Activated naive CD4-positive, alpha-beta T cell treated with anti-CD3 and anti-CD28 coated beads, Interleukin-2, amount 50 U/mL, for 16 hours (primary cell): ENCODE data around the gene HMX2.

Experiments used
- DNase-seq: peaks from one replicate; pipeline ENCODE4 v3.0.0-alpha.2; 2020

Gene HMX2

DNA sequence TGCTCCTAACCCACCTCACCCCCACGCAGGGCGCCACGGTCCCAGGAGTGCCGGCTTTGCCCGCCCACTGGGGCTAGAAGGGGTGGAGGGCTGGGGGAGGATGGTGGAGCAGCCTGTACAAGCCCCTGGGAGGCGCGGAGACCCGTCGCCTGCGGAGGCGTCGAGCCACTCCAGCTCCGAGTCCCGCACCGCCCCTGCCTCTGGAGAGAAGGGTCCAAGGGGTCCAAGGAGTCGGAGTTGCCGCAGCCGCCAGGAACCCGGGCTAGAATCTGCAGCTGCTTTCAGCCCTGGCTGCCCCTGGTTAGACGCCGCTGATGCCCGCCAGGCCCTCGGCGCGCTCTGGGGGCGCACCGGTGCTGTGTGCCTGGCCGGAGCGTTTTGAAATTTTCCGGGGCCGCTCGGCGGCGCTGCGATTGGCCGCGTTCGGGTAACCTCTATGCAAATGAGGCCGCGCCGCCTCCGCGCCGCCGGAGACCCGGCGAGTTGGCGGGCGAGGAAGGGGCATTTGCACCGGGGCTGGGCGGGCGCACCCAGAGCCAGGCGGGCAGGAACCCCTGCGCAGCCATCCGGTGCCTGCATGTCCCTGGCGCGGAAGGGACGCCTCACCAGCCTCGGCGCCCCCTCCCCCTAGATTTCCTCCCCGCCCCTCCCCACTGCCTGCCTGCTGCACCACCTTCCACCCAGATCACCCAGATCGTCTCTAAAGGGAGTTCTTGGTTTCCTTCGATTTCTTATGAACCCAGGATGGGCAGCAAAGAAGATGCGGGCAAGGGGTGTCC lies at the start of gene HMX2:
Gene HMX2 (plus strand): TSS at position 502 of the 779 bp plus-strand sequence. CDS start 243 bp downstream, at position 745.
- DNase-seq, result peak; percentile 41

DNA sequence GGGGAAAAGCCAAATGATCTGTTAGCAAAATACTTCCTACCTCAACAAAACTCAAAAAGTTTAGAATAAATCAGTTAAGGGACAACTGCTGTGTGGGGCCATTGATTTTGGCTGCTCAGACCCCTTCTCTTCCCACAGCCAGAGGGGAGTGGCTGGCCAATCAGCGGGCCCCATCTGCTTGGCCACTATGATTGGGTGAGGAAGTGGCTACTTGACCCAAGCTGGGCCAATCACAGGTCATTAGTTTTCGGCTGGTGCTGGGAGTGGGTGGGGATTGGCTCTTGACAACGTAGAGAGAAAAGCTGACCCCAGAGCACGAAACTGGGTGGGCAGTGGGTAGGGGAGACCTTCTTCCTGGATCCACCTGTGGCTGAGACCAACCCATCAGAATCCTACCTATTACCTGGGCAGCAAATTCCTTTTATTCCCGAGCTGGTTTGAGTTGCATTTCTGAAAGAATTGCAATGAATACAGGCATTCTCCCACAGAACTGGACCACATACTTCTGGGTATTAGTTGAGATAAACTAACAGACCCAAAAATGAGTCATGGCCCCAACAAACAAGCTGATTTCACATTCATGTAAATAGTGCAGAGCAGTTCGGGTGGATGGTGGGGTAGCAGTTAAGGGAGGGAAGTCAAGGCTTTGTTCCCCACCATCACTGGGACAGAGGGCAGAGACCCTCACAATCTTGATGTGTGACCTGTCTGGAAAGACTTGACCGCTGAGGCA lies 47.7 kb upstream of the HMX2 start:
- DNase-seq, result no peak

GRCh38 chr10:123101872-123102271 lies 46.1 kb upstream of the HMX2 start:
- DNase-seq, result no peak

- no peak for DNase-seq
Observed at GRCh38 chr10:123102673-123103072, 45.3 kb upstream of the HMX2 start.

- DNase-seq, result no peak
Observed at GRCh38 chr10:123103944-123104343, 44.0 kb upstream of the HMX2 start.

DNA sequence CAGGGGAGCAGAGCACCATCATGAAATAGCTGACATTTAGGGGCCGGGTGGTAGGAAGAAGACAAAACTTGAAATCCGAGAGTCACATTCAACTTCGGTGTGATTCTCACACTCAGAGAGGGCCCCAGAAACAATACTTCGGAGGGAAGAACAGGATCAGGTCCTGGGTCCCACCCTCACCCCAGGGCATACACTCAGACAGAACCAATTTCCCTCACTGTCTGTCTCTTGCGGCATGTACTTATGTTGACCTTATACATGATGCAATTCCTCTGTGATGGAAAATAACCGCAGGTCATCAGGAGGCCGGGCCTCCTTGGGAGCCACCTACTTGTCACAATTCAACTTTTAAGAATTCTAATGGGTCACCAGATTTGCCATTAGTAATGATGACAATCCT lies 38.5 kb upstream of the HMX2 start:
- no peak for DNase-seq

DNA sequence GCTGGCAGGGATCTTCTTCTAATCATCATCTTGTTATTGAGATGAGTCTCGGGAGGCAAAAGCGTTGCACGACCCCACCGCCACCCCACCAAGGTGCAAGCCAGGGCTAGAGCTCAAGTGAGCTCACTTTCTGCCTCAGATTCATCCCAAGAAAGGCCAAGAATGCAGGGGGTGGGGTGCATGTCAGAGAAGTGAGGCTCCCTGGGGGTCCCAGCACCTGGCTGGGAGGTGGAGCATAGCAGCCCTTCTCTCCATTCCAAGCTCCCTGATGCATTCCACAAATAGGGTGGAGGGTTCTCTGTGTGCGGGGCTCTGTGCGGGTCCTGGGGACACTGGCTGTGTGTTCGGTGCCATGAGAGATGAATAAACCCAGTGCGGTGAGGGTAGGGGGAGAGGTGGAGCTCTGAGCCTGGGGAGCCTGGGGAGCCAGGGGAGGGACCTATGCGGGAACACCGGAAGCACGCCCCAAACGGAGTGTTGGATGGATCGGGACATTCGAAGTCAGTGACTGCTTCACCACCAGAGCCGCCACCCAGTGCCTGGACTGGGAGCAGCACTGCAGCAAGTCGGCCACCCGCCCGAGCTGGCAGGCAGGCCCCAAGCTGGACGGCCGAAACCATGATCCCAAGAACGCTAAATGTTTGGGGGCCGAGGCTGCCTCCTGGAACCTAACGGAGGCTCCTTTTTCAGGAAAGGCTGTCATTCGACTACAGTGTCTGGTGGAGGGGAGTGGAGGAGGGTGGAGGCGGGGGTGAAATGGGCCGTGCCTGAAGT lies 30.1 kb upstream of the HMX2 start:
- DNase-seq, result no peak

- no peak for DNase-seq
Observed at GRCh38 chr10:123119081-123119480, 28.9 kb upstream of the HMX2 start.

GRCh38 chr10:123126246-123126645 lies 21.7 kb upstream of the HMX2 start:
- no peak for DNase-seq

- DNase-seq, result no peak
Observed at GRCh38 chr10:123129618-123130271, 18.2 kb upstream of the HMX2 start.

- peak; percentile 87 for DNase-seq
Observed at GRCh38 chr10:123132576-123133477, 15.1 kb upstream of the HMX2 start.

DNA sequence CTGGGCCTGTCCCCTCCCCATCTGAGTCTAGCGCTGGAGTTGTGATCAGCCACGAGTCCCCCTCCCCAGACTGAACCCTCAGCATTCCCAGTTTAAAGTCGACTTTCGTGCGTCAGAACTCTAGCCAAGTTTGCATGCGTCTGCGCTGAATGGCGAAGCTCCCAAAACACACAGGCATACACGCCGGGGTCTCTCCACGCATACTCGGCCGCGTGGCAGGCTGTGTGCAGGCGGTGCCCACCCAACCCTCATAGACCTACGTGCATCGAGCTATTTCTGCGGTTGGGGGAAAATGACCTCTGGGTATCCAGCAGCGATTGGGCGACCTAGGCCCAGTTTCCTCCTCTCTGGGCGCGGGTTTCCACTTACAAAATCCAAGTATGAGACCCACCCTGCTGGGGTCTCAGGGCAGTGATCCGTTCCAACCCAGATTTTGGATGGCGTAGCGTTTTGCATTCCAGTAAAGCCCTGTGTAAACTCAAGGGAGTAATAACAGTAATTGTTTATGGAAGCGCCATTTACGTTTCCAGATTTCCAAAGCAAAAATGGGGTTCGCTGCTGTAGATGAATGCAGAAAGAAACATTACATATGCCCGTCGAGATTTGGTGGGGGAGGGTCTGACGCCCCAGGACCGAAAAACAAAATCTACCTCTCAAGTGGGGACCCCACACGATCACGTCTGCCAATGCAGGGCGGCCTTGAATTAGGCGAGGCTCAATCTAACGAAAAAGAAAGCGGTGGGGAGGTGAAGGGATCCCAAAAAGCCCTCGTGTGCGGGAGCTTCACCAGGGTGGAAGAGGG lies 14.2 kb upstream of the HMX2 start:
- DNase-seq, result no peak

DNA sequence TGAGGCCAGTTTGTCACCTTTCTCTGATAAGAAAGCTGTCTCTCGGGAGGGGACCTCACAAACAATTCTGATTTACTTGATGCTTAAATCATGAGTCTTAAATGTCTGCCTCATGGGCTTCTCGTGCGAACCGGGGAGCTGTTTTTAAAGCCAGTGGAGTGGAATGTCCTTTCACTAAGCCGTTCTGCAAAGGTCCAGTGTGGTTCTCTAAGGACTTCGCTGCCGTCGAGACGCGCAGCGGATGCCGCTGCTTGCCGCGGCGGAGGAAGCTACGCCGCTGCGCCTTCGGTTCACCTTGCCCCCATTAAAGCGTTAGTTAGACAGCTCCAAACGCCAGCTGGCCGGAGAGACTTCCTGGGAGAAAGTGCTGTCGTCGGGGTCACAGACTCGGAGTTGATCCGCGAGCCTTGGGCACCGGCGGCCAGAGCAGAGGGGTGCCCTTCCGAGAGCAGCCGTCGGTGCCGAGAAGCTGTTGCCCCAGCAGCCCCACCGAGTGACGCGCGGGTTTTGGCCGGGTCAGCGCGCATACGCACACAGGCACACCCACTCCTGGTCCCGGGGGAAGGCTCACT lies 13.5 kb upstream of the HMX2 start:
- no peak for DNase-seq

GRCh38 chr10:123134915-123135414 lies 13.0 kb upstream of the HMX2 start:
- DNase-seq, result no peak

GRCh38 chr10:123135415-123136141 lies 12.4 kb upstream of the HMX2 start, which contains the start of gene HMX3:
TSS of gene HMX3 (plus strand) at chr10:123135970. CDS start at chr10:123136051, 81 bp downstream.
- DNase-seq, result peak; percentile 54

DNA sequence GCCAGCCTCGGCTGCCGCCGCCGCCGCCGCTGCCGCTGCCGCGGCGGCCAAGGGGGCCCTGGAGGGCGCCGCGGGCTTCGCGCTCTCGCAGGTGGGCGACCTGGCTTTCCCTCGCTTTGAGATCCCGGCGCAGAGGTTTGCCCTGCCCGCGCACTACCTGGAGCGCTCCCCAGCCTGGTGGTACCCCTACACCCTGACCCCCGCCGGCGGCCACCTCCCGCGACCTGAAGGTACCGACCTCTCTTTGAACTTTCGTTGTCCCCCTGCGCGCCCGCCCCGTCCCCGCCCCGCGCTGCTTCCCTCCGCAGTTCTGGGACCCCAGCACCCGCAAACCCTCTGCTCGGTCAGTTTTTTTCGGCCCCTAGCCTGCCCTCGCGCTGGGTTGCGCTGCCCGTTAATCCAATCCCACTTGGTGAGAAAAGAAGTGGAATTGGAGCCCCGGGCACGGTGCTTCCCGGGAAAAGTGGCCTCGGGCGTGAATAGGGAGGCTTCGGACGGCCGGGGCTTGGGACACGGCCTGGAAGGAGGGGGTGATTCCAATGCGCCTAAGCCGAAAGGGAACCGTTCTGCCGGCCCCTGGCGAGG lies 11.6 kb upstream of the HMX2 start:
- no peak for DNase-seq

DNA sequence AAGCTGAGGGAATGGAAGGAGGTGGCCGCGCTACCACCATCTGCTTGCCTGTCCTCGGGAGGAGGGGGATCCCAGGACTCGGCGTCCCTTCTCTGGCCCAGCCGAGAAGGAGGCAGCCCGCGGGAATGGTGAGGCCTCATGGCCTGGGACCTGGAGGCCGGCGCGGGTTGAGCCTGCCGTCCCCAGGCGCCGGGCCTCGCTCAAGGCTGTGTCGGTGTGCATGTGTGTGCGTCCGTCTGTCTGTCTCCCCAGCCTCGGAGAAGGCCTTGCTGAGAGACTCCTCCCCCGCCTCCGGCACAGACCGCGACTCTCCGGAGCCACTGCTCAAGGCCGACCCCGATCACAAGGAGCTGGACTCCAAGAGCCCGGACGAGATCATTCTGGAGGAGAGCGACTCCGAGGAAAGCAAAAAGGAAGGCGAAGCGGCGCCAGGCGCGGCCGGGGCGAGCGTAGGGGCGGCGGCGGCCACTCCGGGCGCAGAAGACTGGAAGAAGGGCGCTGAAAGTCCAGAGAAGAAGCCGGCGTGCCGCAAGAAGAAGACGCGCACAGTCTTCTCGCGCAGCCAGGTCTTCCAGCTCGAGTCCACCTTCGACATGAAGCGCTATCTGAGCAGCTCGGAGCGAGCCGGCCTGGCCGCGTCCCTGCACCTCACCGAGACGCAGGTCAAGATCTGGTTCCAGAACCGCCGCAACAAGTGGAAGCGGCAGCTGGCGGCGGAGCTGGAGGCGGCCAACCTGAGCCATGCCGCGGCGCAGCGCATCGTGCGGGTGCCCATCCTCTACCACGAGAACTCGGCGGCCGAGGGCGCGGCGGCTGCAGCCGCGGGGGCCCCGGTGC lies 10.9 kb upstream of the HMX2 start:
- peak; percentile 34 for DNase-seq

DNA sequence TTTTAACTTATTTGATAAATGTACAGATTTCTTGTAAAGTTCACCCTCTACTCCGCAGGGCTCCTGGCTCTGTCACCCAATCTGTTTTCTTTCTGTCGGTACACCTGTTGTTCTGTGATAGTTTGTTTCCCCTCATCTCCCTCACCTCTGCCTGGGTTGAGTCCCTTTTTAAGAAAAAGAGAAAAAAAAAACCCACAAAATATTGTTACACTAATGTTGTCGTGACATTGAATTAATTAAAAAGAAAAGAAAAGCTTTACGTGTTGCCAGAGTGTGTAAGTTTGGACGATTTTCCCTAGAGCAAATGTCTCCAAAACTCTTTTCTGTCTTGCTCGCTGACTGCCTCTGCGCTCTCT lies 8.8 kb upstream of the HMX2 start:
- DNase-seq, result no peak
